K562 (cell line): Measurements from ENCODE around the gene LANCL1.

Source experiments
- ATF7 ChIP-seq: fragments of 450-650 bp; IDR thresholded peaks from 2 replicates; pipeline ENCODE4 v1.7.1; 2014; ENCODE audit warnings: mild to moderate bottlenecking, moderate library complexity
- CEBPB ChIP-seq: fragments of 450-650 bp; IDR thresholded peaks from 2 replicates; pipeline ENCODE4 v1.6.1; 2016; ENCODE audit warnings: missing genetic modification characterization, missing compliant biosample characterization
- DPF2 ChIP-seq: fragments of 450-650 bp; IDR thresholded peaks from 2 replicates; pipeline ENCODE4 v1.6.1; 2016
- ESRRA ChIP-seq: fragments of 450-650 bp; IDR thresholded peaks from 2 replicates; pipeline ENCODE4 v1.6.1; 2014; ENCODE audit warnings: low read depth, mild to moderate bottlenecking, moderate library complexity, borderline replicate concordance
- MYC ChIP-seq, 2 experiments: fragments of 250-450 bp in 1 of 2; sonication (Bioruptor Pico) in 1 of 2; IDR thresholded peaks; 2 replicates each; pipeline versions ENCODE4 v1.5.1 to v1.6.1; 2012 to 2021; ENCODE audit warnings: low read depth in 2 of 2, borderline replicate concordance in 1 of 2, improper control_type of control experiment in 1 of 2, low read length in 1 of 2, mild to moderate bottlenecking in 1 of 2, moderate library complexity in 1 of 2
- NFYB ChIP-seq: IDR thresholded peaks from 2 replicates; pipeline ENCODE4 v1.6.1; 2011; ENCODE audit warnings: mild to moderate bottlenecking, moderate library complexity; ENCODE audit not compliant: insufficient read length; ENCODE audit errors: extremely low read depth
- RBFOX2 ChIP-seq: fragments of 200-400 bp; formaldehyde crosslinking; IDR thresholded peaks from 2 replicates; pipeline ENCODE4 v1.6.1; 2017; ENCODE audit warnings: low read depth, mild to moderate bottlenecking, low read length, moderate library complexity
- SAFB2 ChIP-seq: fragments of 200-400 bp; formaldehyde crosslinking; IDR thresholded peaks from 2 replicates; pipeline ENCODE4 v1.6.1; 2018; ENCODE audit warnings: borderline replicate concordance, low read length, low read depth, moderate library complexity; ENCODE audit not compliant: severe bottlenecking
- SMARCC2 ChIP-seq: fragments of 450-650 bp; IDR thresholded peaks from 2 replicates; pipeline ENCODE4 v1.6.1; 2017; ENCODE audit warnings: antibody characterized with exemption, moderate library complexity, mild to moderate bottlenecking, low read depth
- SOX6 ChIP-seq: fragments of 450-650 bp; IDR thresholded peaks from 2 replicates; pipeline ENCODE4 v1.6.1; 2014; ENCODE audit warnings: mild to moderate bottlenecking
- TEAD1 ChIP-seq, 2 experiments: fragments of 450-650 bp in 1 of 2; sonication (generic) in 1 of 2; formaldehyde crosslinking; IDR thresholded peaks; 2 replicates each; pipeline versions ENCODE4 v1.4.0 to v1.8.0; 2020 to 2022; ENCODE audit warnings: mild to moderate bottlenecking in 2 of 2, missing genetic modification reagents in 1 of 2

DNA sequence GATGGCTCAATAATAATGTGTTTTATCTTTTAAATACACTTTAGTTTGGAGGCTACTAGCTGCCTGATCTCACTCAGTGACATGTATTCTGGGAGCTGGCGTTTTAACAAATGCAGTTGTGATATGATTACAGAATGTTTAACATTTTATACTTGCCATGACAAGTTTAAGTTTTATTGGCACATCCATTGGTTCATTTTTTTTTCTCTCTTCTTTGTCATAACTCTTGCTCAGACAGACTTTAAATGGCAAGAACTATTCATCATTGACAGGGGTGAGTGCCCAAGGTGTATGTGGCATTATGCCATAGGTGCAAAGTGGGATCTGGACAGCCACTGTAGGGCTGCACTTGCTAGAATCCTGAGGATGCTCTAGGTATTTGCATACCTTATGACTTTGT is 89.5 kb downstream of the LANCL1 start:
- TF ChIP-seq NFYB (no peak), TEAD1 (CRISPR knock-in tag; IDR thresholded peaks at IDR 0.05) (no peak), CEBPB (tag) (no peak), RBFOX2 (no peak), DPF2 (no peak), ESRRA (no peak), SAFB2 (no peak), SMARCC2 (no peak), MYC (IDR thresholded peaks at IDR 0.05; ENCODE audit: low read depth, low read length) (no peak), MYC (CRISPR knock-in tag; IDR thresholded peaks at IDR 0.05; ENCODE audit: borderline replicate concordance, low read depth) (no peak), SOX6 (no peak), ATF7 (no peak)
